ENCODE measurements around the gene SH3BGR.

SH3BGR gene

DNA sequence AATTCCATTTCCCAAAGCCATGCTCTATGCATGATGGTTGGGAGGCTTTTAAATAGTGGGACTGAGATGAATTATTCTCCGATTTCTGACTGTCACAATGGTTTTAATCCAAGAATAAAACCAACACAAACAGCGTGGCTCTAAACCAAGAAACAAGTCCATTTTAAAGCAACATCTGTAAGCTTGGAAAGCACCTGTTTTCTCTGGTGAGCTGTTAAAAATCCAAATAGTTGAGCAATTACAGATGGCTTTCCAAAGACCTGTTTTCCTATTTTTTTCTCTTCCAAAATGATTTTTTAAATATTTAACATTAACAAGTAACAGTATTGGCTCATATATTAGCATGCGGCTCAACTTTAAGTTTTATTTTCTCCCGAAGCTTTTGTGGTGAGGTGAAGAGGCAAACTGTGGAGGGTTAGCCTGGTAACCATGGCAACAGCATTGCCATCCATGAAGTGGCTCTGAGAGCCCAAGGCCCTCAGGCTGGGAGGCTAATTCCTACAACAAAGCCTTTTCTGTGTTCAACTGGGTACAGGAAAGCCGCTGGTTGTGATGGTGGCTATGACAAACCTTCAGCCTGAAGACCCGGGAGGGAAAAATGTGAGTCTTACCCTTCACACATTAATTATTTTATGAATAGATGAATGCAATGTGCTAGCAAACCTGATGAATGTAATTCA, 104.3 kb downstream of the SH3BGR start:
- peak; percentile 25 for DNase-seq

DNA sequence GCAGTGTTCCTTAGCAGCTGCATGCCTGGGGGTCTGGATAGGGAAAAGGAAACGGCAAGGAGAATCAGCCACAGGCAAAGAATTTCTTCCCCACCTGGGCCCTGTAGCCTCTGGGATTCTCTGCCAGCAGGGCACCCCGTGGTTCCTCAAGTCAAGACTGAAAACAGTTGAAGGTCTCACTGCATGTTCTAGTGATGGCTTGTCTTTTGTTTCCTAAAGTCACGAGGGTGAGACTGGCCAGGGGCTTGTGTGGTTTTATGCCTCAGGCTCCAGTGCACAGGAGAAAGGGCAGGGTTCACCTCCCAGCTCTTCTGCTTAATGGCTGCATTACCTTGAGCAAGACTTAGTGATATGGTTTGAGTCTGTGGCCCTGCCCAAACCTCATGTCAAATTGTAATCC, 107.7 kb downstream of the SH3BGR start:
- no peak for DNase-seq

DNA sequence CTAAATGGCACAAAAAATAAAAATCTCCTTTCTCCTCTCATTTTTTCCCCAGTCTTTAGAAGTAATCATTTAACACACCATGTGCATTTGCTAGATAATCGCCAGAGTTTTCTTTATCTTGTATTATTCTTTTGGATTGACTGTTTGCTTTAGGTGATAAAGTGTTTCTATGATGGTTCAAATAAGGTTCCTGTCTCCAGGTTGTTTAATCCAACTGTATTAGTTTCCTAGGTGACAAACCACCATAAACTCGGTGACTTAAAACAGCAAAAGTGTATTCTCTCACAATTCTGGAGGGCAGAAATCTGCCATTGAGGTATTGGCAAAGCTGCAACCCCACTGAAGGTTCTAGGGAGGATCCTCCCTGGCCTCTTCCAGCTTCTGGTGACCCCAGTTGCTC, 109.4 kb downstream of the SH3BGR start:
- DNase-seq: no peak

DNA sequence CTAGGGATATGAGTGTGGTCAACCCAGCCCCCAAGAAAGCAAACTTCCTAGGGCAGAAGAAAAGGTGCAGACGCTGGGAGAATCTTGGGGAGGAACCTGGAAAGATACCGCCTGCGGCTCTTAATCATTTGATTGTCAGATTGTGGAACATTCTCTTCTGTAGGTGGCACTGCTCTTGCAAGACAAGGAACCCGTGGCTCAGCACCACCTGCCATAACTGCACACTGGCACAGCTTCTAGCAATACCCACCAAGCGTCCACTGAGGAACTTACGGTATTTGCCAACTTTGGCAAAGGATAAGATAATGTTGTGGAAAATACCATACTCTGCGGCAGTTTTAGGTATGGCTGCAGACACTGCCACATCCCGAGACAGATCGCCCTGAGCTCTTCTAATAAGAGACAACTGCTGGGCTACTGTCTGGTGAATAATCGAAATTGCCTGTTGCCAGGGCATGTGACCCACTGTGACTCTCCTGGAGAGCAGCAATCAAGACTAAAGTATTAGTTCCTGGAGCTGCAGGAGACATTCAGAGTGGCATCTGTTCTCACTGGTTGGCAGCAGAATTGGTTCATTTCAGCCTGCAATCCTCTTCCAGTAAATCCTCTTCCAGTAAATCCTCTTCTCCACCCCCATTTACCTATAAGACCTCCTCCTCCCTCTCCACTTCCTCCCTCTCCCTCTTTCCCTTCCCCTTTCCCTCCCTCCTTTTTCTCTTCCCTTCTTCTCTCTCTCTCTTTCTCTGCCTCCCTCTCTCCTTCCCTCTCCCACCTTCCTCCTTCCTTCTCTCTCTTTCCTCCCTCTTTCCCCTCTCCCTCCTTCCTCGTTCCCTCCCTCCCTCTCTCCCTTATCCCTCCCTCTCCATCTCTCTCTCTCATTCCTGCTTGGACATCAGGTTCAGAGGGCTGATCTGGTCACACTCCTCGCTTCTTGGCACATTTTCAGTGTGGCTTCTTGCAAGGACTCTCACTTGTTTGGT, 111.3 kb downstream of the SH3BGR start:
- peak; percentile 77 for DNase-seq

DNA sequence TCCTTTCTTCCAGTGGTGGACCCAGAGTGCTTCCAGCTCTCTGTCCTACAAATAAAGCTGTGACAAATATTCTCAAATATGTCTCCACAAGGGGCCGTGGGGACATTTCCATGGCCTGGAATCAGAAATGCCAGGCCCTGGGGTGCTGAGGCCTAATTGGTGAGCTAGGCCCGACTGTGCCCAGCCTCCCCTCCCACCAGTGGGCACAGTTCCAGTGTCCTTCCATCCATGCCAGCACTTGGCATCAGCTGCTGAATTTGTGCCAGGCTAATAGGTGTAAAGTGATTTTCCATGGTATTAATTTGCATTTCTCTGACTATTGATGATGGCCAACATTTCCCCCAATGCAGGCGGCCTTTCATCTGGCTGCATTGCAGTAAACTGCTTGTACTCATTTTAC, 112.4 kb downstream of the SH3BGR start:
- DNase-seq: no peak

All from NCI-H524 treated with DMSO at 0.1 percent for 48 hours (cell line).